ENCODE results near the gene BRCA1.

The BRCA1 gene

DNA sequence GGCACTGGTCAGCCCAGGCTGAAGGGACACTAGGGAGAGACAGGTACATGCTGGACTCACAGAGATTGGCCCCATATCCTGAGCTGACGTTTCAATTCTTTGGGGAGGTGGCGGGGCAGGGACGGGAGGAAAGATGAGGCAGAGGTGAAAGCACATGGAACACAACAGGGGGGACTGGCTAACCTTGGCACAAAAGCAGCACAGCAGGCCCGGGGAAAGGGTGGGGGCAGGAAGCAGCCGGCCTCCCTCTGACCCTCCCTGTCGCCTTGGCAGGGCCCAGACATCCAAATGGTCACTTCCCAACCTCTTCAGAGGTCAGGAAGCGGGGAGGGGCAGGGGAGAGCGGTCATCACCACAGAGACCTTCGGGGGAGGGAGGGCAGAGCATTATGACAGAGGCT is 109.6 kb downstream of the BRCA1 start:
- H3K4me3 ChIP-seq (replicated peaks; ENCODE audit: insufficient read depth, low read length), result no peak overlapping the region
- TF ChIP-seq SPI1 (IDR thresholded peaks at IDR 0.05; ENCODE audit: borderline replicate concordance, low read depth), result no peak
- TF ChIP-seq, protein P1, sequence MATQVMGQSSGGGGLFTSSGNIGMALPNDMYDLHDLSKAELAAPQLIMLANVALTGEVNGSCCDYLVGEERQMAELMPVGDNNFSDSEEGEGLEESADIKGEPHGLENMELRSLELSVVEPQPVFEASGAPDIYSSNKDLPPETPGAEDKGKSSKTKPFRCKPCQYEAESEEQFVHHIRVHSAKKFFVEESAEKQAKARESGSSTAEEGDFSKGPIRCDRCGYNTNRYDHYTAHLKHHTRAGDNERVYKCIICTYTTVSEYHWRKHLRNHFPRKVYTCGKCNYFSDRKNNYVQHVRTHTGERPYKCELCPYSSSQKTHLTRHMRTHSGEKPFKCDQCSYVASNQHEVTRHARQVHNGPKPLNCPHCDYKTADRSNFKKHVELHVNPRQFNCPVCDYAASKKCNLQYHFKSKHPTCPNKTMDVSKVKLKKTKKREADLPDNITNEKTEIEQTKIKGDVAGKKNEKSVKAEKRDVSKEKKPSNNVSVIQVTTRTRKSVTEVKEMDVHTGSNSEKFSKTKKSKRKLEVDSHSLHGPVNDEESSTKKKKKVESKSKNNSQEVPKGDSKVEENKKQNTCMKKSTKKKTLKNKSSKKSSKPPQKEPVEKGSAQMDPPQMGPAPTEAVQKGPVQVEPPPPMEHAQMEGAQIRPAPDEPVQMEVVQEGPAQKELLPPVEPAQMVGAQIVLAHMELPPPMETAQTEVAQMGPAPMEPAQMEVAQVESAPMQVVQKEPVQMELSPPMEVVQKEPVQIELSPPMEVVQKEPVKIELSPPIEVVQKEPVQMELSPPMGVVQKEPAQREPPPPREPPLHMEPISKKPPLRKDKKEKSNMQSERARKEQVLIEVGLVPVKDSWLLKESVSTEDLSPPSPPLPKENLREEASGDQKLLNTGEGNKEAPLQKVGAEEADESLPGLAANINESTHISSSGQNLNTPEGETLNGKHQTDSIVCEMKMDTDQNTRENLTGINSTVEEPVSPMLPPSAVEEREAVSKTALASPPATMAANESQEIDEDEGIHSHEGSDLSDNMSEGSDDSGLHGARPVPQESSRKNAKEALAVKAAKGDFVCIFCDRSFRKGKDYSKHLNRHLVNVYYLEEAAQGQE (IDR thresholded peaks at IDR 0.05; ENCODE audit: insufficient replicate concordance, low read depth), result no peak
- TF ChIP-seq, protein P2, sequence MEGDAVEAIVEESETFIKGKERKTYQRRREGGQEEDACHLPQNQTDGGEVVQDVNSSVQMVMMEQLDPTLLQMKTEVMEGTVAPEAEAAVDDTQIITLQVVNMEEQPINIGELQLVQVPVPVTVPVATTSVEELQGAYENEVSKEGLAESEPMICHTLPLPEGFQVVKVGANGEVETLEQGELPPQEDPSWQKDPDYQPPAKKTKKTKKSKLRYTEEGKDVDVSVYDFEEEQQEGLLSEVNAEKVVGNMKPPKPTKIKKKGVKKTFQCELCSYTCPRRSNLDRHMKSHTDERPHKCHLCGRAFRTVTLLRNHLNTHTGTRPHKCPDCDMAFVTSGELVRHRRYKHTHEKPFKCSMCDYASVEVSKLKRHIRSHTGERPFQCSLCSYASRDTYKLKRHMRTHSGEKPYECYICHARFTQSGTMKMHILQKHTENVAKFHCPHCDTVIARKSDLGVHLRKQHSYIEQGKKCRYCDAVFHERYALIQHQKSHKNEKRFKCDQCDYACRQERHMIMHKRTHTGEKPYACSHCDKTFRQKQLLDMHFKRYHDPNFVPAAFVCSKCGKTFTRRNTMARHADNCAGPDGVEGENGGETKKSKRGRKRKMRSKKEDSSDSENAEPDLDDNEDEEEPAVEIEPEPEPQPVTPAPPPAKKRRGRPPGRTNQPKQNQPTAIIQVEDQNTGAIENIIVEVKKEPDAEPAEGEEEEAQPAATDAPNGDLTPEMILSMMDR (IDR thresholded peaks at IDR 0.05; ENCODE audit: insufficient read depth, low read length), result no peak
- TF ChIP-seq GABPA (IDR thresholded peaks at IDR 0.05; ENCODE audit: low read depth), result no peak
- TF ChIP-seq POLR2AphosphoS5 (IDR thresholded peaks at IDR 0.05; ENCODE audit: low read depth), result no peak
- H3K27me3 ChIP-seq (ENCODE audit: insufficient read depth, poor library complexity, severe bottlenecking), result no peaks in the 10 kb centered on the region
- H3K27ac ChIP-seq (replicated peaks), result peak overlapping the region; percentile 71
- DNase-seq (ENCODE audit: low read depth in 1 of 2, low spot score in 1 of 2), result no peak

DNA sequence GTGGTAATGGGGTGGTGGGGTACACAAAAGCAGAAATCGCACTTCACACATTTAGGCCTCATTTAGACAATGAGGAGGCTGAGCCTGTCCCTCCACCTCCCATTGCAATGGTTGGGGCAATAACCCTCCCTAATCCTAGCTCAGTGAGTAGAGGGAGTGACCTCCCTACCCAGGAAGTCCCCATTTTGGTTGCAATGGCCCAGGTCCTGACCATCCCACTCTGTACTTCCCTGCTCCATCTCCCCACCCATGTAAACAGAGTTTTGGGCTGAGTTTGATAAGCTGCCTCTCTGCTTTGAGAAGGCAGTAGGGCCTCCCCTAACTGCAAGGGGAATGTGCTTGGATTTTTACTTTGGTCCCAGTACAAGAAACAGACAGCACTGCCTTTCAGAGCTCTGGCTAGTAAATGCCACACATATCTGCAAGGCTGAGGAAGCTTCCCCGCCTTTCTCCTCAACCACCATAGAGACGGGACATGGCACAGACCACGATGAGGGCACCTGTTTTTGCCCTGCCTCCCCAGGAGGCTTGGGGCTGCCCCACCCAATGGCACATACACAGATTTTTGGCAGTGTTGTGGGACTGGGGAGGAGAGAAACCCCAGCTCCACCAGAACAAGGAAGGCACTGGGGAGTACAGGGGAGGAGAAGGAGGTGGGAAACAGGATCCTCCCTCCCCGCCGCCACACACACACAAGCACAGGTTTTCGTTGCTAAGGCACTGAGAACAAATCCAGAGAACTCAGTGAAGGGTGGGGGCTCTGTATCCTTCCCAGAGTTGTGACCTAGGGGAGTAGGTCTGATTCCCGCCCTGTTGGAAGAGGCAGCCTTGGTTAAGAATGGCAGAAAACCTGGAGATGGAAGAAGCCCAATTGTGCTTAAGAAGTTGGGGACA is 110.3 kb downstream of the BRCA1 start:
- TF ChIP-seq GABPA (IDR thresholded peaks at IDR 0.05; ENCODE audit: low read depth) (no peak), POLR2AphosphoS5 (IDR thresholded peaks at IDR 0.05; ENCODE audit: low read depth) (0 out of 2 replicates have a peak, but pooled peaks have one; percentile 1)
- Histone ChIP-seq H3K4me3 (replicated peaks; ENCODE audit: insufficient read depth, low read length) (no peak overlapping the region), H3K27me3 (ENCODE audit: insufficient read depth, poor library complexity, severe bottlenecking) (no peaks in the 10 kb centered on the region), H3K27ac (replicated peaks) (peak overlapping the region; percentile 71)
- DNase-seq (ENCODE audit: low read depth in 1 of 2, low spot score in 1 of 2), result no peak

DNA sequence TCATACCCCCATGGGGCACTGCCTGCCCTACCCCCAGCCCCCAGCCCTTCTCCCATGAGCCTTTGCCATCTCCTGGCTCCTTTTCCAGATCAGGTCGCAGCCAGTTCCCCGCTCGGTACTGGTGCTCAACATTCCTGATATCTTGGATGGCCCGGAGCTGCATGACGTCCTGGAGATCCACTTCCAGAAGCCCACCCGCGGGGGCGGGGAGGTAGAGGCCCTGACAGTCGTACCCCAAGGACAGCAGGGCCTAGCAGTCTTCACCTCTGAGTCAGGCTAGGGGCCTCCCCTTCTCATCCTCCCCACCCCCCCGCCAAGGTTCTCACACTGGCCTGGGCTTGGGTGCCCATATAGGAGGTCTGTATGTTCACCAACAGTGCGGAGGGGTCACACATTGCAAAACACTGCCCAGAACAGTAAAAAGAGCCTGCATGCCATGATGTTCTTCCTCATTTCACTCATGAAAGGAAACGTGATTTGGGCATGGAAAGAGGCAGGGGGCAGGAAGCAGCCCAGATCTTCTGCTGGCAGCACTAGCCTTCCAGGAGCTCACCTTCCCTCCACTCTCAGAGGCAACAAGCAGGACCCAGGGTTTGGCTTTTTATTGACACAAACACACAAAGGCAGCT is 111.0 kb downstream of the BRCA1 start:
- Histone ChIP-seq H3K27ac (replicated peaks) (peak overlapping the region; percentile 71), H3K27me3 (ENCODE audit: insufficient read depth, poor library complexity, severe bottlenecking) (no peaks in the 10 kb centered on the region), H3K4me3 (replicated peaks; ENCODE audit: insufficient read depth, low read length) (no peak overlapping the region)
- TF ChIP-seq SPI1 (IDR thresholded peaks at IDR 0.05; ENCODE audit: borderline replicate concordance, low read depth), result peak; percentile 41; the same call in 1 of the 2 replicates
- TF ChIP-seq, protein P2 (IDR thresholded peaks at IDR 0.05; ENCODE audit: insufficient read depth, low read length), result no peak
- TF ChIP-seq, protein P1 (IDR thresholded peaks at IDR 0.05; ENCODE audit: insufficient replicate concordance, low read depth), result no peak
- peak; percentile 60 for TF ChIP-seq POLR2AphosphoS5 (IDR thresholded peaks at IDR 0.05; ENCODE audit: low read depth)
- no peak for TF ChIP-seq GABPA (IDR thresholded peaks at IDR 0.05; ENCODE audit: low read depth)
- DNase-seq (ENCODE audit: low read depth in 1 of 2, low spot score in 1 of 2), result peak in 1 of 2 experiments; percentile 71

DNA sequence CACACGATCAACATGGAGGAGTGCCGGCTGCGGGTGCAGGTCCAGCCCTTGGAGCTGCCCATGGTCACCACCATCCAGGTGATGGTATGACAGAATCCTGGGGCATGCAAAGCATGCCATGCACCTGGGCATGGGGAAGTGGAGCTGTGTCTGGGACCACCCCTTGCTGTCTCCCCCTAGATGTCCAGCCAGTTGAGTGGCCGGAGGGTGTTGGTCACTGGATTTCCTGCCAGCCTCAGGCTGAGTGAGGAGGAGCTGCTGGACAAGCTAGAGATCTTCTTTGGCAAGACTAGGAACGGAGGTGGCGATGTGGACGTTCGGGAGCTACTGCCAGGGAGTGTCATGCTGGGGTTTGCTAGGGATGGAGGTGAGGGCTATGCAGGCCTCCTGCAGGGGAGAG is 111.9 kb downstream of the BRCA1 start:
- Histone ChIP-seq H3K4me3 (replicated peaks; ENCODE audit: insufficient read depth, low read length) (no peak overlapping the region), H3K27me3 (ENCODE audit: insufficient read depth, poor library complexity, severe bottlenecking) (no peaks in the 10 kb centered on the region), H3K27ac (replicated peaks) (peak overlapping the region; percentile 71)
- TF ChIP-seq SPI1 (IDR thresholded peaks at IDR 0.05; ENCODE audit: borderline replicate concordance, low read depth) (no peak), POLR2AphosphoS5 (IDR thresholded peaks at IDR 0.05; ENCODE audit: low read depth) (peak; percentile 45; the same call in 1 of the 2 replicates), GABPA (IDR thresholded peaks at IDR 0.05; ENCODE audit: low read depth) (no peak)
- TF ChIP-seq, protein P2 (IDR thresholded peaks at IDR 0.05; ENCODE audit: insufficient read depth, low read length), result no peak
- TF ChIP-seq, protein P1 (IDR thresholded peaks at IDR 0.05; ENCODE audit: insufficient replicate concordance, low read depth), result no peak
- no peak for DNase-seq (ENCODE audit: low read depth in 1 of 2, low spot score in 1 of 2)
